Breast epithelium (tissue), 4 donors: ENCODE data around the gene GOLT1A. TPM values are rescaled to one million over a fixed set of nuclear protein-coding genes. Genes with fewer than 3 reads are reported as not detected.

Source experiments
- DNase-seq, 2 donors: peaks; one replicate each; pipeline ENCODE4 v3.0.0-alpha.2; 2019; ENCODE audit warnings: low spot score in 2 of 2
- H3K27ac ChIP-seq, 2 donors: fragments of 200-600 bp; sonication (generic) in 1 of 2; one replicate each; pipeline ENCODE4 v1.5.1; 2016 to 2019; ENCODE audit warnings: mild to moderate bottlenecking in 1 of 2
- H3K27me3 ChIP-seq, 2 donors: fragments of 200-600 bp; sonication (generic) in 1 of 2; one replicate each; pipeline versions ENCODE4 v1.5.1 to v1.6.0; 2017 to 2019; ENCODE audit warnings: control low read depth in 1 of 2, mild to moderate bottlenecking in 1 of 2
- H3K36me3 ChIP-seq: fragments of 200-600 bp; one replicate; pipeline ENCODE4 v1.5.1; 2019
- H3K4me1 ChIP-seq, 2 donors: fragments of 200-600 bp; sonication (generic); one replicate each; pipeline ENCODE4 v1.5.1; 2016 to 2019; ENCODE audit warnings: control low read depth in 1 of 2
- H3K4me3 ChIP-seq, 3 donors: fragments of 200-600 bp; sonication (generic); 1 replicate in 2 of 3; 2 replicates in 1 of 3; pipeline ENCODE4 v1.5.1; 2016 to 2019; ENCODE audit warnings: mild to moderate bottlenecking in 3 of 3, moderate library complexity in 2 of 3
- H3K9me3 ChIP-seq, 2 donors: fragments of 200-600 bp; sonication (generic) in 1 of 2; one replicate each; pipeline ENCODE4 v1.5.1; 2016 to 2019; ENCODE audit warnings: control low read depth in 1 of 2
- CTCF ChIP-seq, 3 donors: fragments of 450-650 bp; IDR thresholded peaks; one replicate each; pipeline ENCODE4 v1.5.1; 2016 to 2017; ENCODE audit warnings: antibody characterized with exemption in 3 of 3, mild to moderate bottlenecking in 3 of 3, moderate library complexity in 3 of 3
- POLR2A ChIP-seq: fragments of 450-650 bp; IDR thresholded peaks from one replicate; pipeline ENCODE4 v1.6.1; 2016; ENCODE audit warnings: antibody characterized with exemption, mild to moderate bottlenecking, moderate library complexity
- POLR2AphosphoS5 ChIP-seq, 3 donors: sonication (generic); formaldehyde crosslinking; IDR thresholded peaks; one replicate each; pipeline ENCODE4 v1.6.1; 2017; ENCODE audit warnings: antibody characterized with exemption in 3 of 3
- intact Hi-C: fragments of 100-400 bp; cut with DNase I; formaldehyde crosslinking; loops from one replicate; pipeline ENCODE4 v1.15.1; 2023; ENCODE audit warnings: low total_unique reads
- total RNA-seq, 3 donors: library from RNA; depleted of rRNA; stranded (reverse); fragments of >200 nt; gene quantifications; one replicate each; pipeline ENCODE4 v1.1.0, GENCODE V29; 2016

The GOLT1A gene
- total RNA-seq, 3 donors from 2014 or later = 3.4 to 4.6 TPM; not detected in 1

- H3K9me3 ChIP-seq = no peaks in the 10 kb centered on the region
- TF ChIP-seq POLR2A (no peak), CTCF (IDR thresholded peaks at IDR 0.05) (no peak), POLR2AphosphoS5 (IDR thresholded peaks at IDR 0.05) (no peak)
- intact Hi-C loops = no loop called here
- peaks cover 5 to 7% of the 10 kb centered on the region in 2 donors for H3K4me1 ChIP-seq
- DNase-seq = no peak
- no peaks in the 10 kb centered on the region for H3K27me3 ChIP-seq
- H3K4me3 ChIP-seq = no peak overlapping the region
- H3K36me3 ChIP-seq = no peaks in the 10 kb centered on the region
- H3K27ac ChIP-seq = no peak overlapping the region
Observed at GRCh38 chr1:204251286-204251685, 37.5 kb upstream of the GOLT1A start.

- DNase-seq = no peak
- Histone ChIP-seq H3K4me3 (no peak overlapping the region), H3K4me1 (peaks cover 5 to 7% of the 10 kb centered on the region in 2 donors), H3K27me3 (no peaks in the 10 kb centered on the region), H3K36me3 (no peaks in the 10 kb centered on the region), H3K27ac (no peak overlapping the region), H3K9me3 (no peaks in the 10 kb centered on the region)
- intact Hi-C loops = no loop called here
- TF ChIP-seq CTCF (IDR thresholded peaks at IDR 0.05) = no peak
- no peak for TF ChIP-seq POLR2AphosphoS5 (IDR thresholded peaks at IDR 0.05)
- no peak for TF ChIP-seq POLR2A
Observed at GRCh38 chr1:204250428-204251030, 36.7 kb upstream of the GOLT1A start.

- intact Hi-C loops = no loop called here
- no peaks in the 10 kb centered on the region for H3K27me3 ChIP-seq
- no peak for DNase-seq
Observed at GRCh38 chr1:204249736-204250427, 36.1 kb upstream of the GOLT1A start.

GRCh38 chr1:204248954-204249353 lies 35.2 kb upstream of the GOLT1A start:
- H3K4me1 ChIP-seq = peaks cover 0 to 3% of the 10 kb centered on the region in 2 donors
- intact Hi-C loops = no loop called here
- no peak overlapping the region for H3K27ac ChIP-seq
- DNase-seq = no peak
- H3K4me3 ChIP-seq = no peak overlapping the region
- H3K9me3 ChIP-seq = no peaks in the 10 kb centered on the region
- TF ChIP-seq POLR2A = no peak
- TF ChIP-seq POLR2AphosphoS5 (IDR thresholded peaks at IDR 0.05) = no peak
- TF ChIP-seq CTCF (IDR thresholded peaks at IDR 0.05) = no peak
- no peaks in the 10 kb centered on the region for H3K27me3 ChIP-seq
- H3K36me3 ChIP-seq = no peaks in the 10 kb centered on the region

More at GRCh38 chr1:204249736-204250427, 36.1 kb upstream of the GOLT1A start:
- TF ChIP-seq POLR2A (no peak), POLR2AphosphoS5 (IDR thresholded peaks at IDR 0.05) (no peak), CTCF (IDR thresholded peaks at IDR 0.05) (no peak)
- H3K4me3 ChIP-seq = no peak overlapping the region
- H3K36me3 ChIP-seq = no peaks in the 10 kb centered on the region
- H3K9me3 ChIP-seq = no peaks in the 10 kb centered on the region
- H3K27ac ChIP-seq = no peak overlapping the region
- peaks cover 5 to 6% of the 10 kb centered on the region in 2 donors for H3K4me1 ChIP-seq

GRCh38 chr1:204246876-204247275 lies 33.1 kb upstream of the GOLT1A start:
- no peaks in the 10 kb centered on the region for H3K27me3 ChIP-seq
- intact Hi-C loops = no loop called here
- no peak for DNase-seq
- H3K4me3 ChIP-seq = no peak overlapping the region
- no peaks in the 10 kb centered on the region for H3K9me3 ChIP-seq
- H3K36me3 ChIP-seq = no peaks in the 10 kb centered on the region
- no peaks in the 10 kb centered on the region for H3K4me1 ChIP-seq
- TF ChIP-seq POLR2AphosphoS5 (IDR thresholded peaks at IDR 0.05) (no peak), POLR2A (no peak), CTCF (IDR thresholded peaks at IDR 0.05) (no peak)
- H3K27ac ChIP-seq = no peak overlapping the region
